ENCODE results near the gene GHSR. TPM values are rescaled to one million over a fixed set of nuclear protein-coding genes. Genes with fewer than 3 reads are reported as not detected.

GHSR gene
- total RNA-seq, 4 donors from 2014 or later: not detected

- no peak overlapping the region for H3K27ac ChIP-seq
- H3K27me3 ChIP-seq: no peaks in the 10 kb centered on the region
- TF ChIP-seq POLR2A (IDR thresholded peaks at IDR 0.05): no peak
- no peak for TF ChIP-seq CTCF (IDR thresholded peaks at IDR 0.05)
- peaks cover 4% of the 10 kb centered on the region in 2 donors for H3K36me3 ChIP-seq
- H3K9me3 ChIP-seq: no peaks in the 10 kb centered on the region
- no peak overlapping the region for H3K4me3 ChIP-seq (replicated peaks in 1 of 3)
- intact Hi-C loops (cut with DNase I): no loop called here
- no peaks in the 10 kb centered on the region for H3K4me1 ChIP-seq
- DNase-seq: no peak
- WGBS, 2 donors: 98 to 99% methylated on average over 4 of the region's 4 CpGs
Measured at GRCh38 chr3:172398484-172398883, 49.8 kb downstream of the GHSR start.

- H3K27ac ChIP-seq: no peak overlapping the region
- H3K4me1 ChIP-seq: no peaks in the 10 kb centered on the region
- no peaks in the 10 kb centered on the region for H3K27me3 ChIP-seq
- DNase-seq: no peak
- H3K36me3 ChIP-seq: peaks cover 4% of the 10 kb centered on the region in 2 donors
- TF ChIP-seq CTCF (IDR thresholded peaks at IDR 0.05) (no peak), POLR2A (IDR thresholded peaks at IDR 0.05) (no peak)
- H3K9me3 ChIP-seq: no peaks in the 10 kb centered on the region
- 85 to 87% methylated on average over 1 of the region's 1 CpG for WGBS, 2 donors
- intact Hi-C loops (cut with DNase I): no loop called here
- no peak overlapping the region for H3K4me3 ChIP-seq (replicated peaks in 1 of 3)
Measured at GRCh38 chr3:172397716-172398405, 50.4 kb downstream of the GHSR start.

GRCh38 chr3:172396400-172396799 lies 51.9 kb downstream of the GHSR start:
- intact Hi-C loops (cut with DNase I): no loop called here
- Histone ChIP-seq H3K4me1 (no peaks in the 10 kb centered on the region), H3K4me3 (replicated peaks in 1 of 3) (no peak overlapping the region), H3K36me3 (peaks cover 4% of the 10 kb centered on the region in 2 donors), H3K9me3 (no peaks in the 10 kb centered on the region), H3K27ac (no peak overlapping the region), H3K27me3 (no peaks in the 10 kb centered on the region)
- no peak for TF ChIP-seq CTCF (IDR thresholded peaks at IDR 0.05)
- no peak for TF ChIP-seq POLR2A (IDR thresholded peaks at IDR 0.05)
- 84 to 85% methylated on average over 7 of the region's 7 CpGs for WGBS, 2 donors
- DNase-seq: no peak

GRCh38 chr3:172394692-172395091 lies 53.6 kb downstream of the GHSR start:
- Histone ChIP-seq H3K9me3 (no peaks in the 10 kb centered on the region), H3K36me3 (peaks cover 4% of the 10 kb centered on the region in 2 donors), H3K27me3 (no peaks in the 10 kb centered on the region), H3K4me3 (replicated peaks in 1 of 3) (no peak overlapping the region), H3K27ac (no peak overlapping the region), H3K4me1 (no peaks in the 10 kb centered on the region)
- WGBS, 2 donors: 90 to 97% methylated on average over 2 of the region's 2 CpGs
- no peak for DNase-seq
- intact Hi-C loops (cut with DNase I): no loop called here
- TF ChIP-seq CTCF (IDR thresholded peaks at IDR 0.05) (no peak), POLR2A (IDR thresholded peaks at IDR 0.05) (no peak)

Other genes with a start within 250 kb of the GHSR start
- gene TNFSF10, start 75.0 kb upstream of the GHSR start, total RNA-seq: 100 to 1,000 TPM in 1 of 4 donors, 10 to 100 TPM in 3; 24.4 to 178 (median 61.7) TPM

Data from thyroid gland (tissue), 4 donors.